Activated CD4-positive, alpha-beta T cell treated with anti-CD3 and anti-CD28 coated beads, Interleukin-2, amount 10 ng/mL, durations not matched to agents 7 days and 5 days (primary cell): Measurements from ENCODE around the gene CCDC57. TPM values are rescaled to one million over a fixed set of nuclear protein-coding genes. Genes with fewer than 3 reads are reported as not detected.
"Not testable (repeated sequence)": the region's sequence is repeated elsewhere in the genome, so short reads cannot be mapped to it uniquely, and the experiment has no call there.

ENCODE experiments used
- CTCF ChIA-PET: fragments of 350-600 bp; sonication (Branson Sonifier 250); formaldehyde crosslinking; loops from one replicate; lab custom pipeline; 2021; ENCODE audit warnings: antibody characterized with exemption; lab: Charles Lee
- POLR2A ChIA-PET: fragments of 350-600 bp; sonication (Branson Sonifier 250); formaldehyde crosslinking; loops from one replicate; lab custom pipeline; 2021; ENCODE audit warnings: antibody characterized with exemption; lab: Charles Lee
- DNase-seq: peaks from one replicate; pipeline ENCODE4 v3.0.0-alpha.2; 2020
- H3K27ac Mint-ChIP-seq: one replicate; pipeline ENCODE4 v1.8.0; 2021; ENCODE audit warnings: mild to moderate bottlenecking, moderate library complexity, mixed read lengths
- H3K27me3 Mint-ChIP-seq: one replicate; pipeline ENCODE4 v1.8.0; 2021; ENCODE audit warnings: mixed read lengths
- H3K36me3 Mint-ChIP-seq: one replicate; pipeline ENCODE4 v1.8.0; 2021; ENCODE audit warnings: low read depth, mixed read lengths
- H3K4me1 Mint-ChIP-seq: one replicate; pipeline ENCODE4 v1.8.0; 2021; ENCODE audit warnings: mixed read lengths
- H3K4me3 Mint-ChIP-seq: one replicate; pipeline ENCODE4 v1.8.0; 2021; ENCODE audit warnings: mild to moderate bottlenecking, moderate library complexity, mixed read lengths
- H3K9me3 Mint-ChIP-seq: one replicate; pipeline ENCODE4 v1.8.0; 2021; ENCODE audit warnings: mixed read lengths
- total RNA-seq, 2 experiments: library from RNA; stranded (reverse); gene quantifications; one replicate each; pipeline ENCODE4 v1.2.3, GENCODE V29; 2021

Gene CCDC57
- total RNA-seq, 2 experiments from 2014 or later = 60.5 to 69.7 TPM

DNA sequence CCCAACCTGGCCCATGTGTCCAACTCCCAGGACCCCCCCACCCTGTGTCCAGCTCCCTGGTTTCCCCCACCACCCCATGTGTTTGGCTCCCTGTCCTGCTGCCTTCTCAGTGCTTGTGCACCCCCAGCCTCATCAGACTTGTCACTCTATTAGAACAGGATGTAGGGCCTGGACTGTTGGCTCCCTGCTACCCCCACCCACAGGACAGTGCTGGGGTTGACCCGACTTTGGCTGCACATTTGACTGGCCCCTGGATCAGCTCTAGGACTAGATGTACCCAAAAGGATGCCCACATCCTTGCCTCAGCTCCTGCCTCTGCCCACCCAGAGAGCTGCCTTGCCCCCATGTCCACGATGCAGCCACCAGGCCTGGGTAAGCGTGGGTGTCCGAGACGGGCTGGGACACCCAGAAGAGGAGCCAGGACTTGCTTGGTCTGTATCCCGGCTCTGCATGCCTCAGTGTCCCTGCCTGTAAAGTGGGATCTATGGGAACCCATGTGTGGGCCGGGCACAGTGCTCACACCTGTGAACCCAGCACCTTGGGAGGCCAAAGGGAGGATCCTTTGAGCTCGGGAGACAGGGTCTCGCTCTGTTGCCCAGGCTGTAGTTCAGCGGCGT, 1.5 kb upstream of the CCDC57 start:
- no peaks in the 10 kb centered on the region for H3K9me3 Mint-ChIP-seq
- no peaks in the 10 kb centered on the region for H3K36me3 Mint-ChIP-seq
- ChIA-PET POLR2A (interaction anchor here (1.1 kb wide), 1 partner anchor 13 kb away, joined by 3 read pairs; no protein-coding TSS in a partner anchor), CTCF (interaction anchor here (0.7 to 3.9 kb wide), 5 partner anchors 8 to 35 kb away, joined by 3 to 21 read pairs (median 4); no protein-coding TSS in a partner anchor)
- peaks cover 38% of the 10 kb centered on the region for H3K4me1 Mint-ChIP-seq
- peak overlapping the region; percentile 68 for H3K27ac Mint-ChIP-seq
- H3K4me3 Mint-ChIP-seq = peak overlapping the region; percentile 55
- DNase-seq = no peak
- H3K27me3 Mint-ChIP-seq = no peaks in the 10 kb centered on the region

DNA sequence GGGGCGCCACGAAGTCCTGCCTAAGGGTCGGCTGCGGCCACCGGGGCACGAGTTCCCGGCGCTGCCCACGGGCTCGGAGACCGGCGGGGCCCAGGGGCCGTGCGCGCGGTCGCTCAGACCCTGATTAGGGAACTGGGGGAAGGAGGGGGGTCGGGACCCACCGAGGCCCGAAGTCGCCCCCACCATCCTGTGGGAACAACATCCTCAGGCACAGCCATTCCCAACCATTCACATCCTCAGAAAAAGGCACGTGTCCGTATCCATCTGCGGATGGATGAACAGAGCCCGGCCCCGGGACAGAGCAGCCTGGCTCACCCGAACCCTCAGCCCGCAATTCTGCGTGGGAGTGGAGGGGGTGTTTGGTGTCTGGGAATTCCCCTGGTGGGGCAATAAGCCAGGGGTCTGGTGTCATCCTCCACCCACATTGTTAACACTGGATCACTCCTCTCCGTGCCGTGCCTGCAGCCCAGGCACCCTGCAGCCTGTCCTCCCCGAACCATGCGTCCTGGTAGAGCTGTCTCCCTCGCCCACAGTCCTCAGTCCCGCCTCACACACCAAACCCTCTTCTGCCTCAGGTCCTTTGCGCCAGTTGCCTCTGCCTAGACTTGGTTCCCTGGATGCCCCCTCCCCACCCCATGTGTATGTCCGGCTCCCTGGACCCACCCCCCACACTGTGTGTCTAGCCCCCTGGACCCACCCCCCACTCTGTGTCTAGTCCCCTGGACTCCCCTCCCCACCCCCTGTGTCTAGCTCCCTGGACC, 789 bp upstream of the CCDC57 start:
- Mint-ChIP-seq H3K4me1 (peaks cover 38% of the 10 kb centered on the region), H3K9me3 (no peaks in the 10 kb centered on the region), H3K27ac (peak overlapping the region; percentile 77), H3K4me3 (peak overlapping the region; percentile 69), H3K27me3 (no peaks in the 10 kb centered on the region), H3K36me3 (no peaks in the 10 kb centered on the region)
- DNase-seq = no peak
- CTCF ChIA-PET = interaction anchor here (0.6 to 3.9 kb wide), 6 partner anchors 8 to 278 kb away, joined by 3 to 21 read pairs (median 5); no protein-coding TSS in a partner anchor
- POLR2A ChIA-PET = interaction anchor here (1.1 kb wide), 1 partner anchor 13 kb away, joined by 3 read pairs; no protein-coding TSS in a partner anchor

- CTCF ChIA-PET = interaction anchor here (3.2 kb wide), 1 partner anchor 9 kb away, joined by 12 read pairs; no protein-coding TSS in a partner anchor
- peaks cover 39% of the 10 kb centered on the region for H3K4me1 Mint-ChIP-seq
- H3K27me3 Mint-ChIP-seq = not testable (repeated sequence)
These were observed 2.0 kb downstream of the CCDC57 start for GRCh38 chr17:82210655-82211054.

DNA sequence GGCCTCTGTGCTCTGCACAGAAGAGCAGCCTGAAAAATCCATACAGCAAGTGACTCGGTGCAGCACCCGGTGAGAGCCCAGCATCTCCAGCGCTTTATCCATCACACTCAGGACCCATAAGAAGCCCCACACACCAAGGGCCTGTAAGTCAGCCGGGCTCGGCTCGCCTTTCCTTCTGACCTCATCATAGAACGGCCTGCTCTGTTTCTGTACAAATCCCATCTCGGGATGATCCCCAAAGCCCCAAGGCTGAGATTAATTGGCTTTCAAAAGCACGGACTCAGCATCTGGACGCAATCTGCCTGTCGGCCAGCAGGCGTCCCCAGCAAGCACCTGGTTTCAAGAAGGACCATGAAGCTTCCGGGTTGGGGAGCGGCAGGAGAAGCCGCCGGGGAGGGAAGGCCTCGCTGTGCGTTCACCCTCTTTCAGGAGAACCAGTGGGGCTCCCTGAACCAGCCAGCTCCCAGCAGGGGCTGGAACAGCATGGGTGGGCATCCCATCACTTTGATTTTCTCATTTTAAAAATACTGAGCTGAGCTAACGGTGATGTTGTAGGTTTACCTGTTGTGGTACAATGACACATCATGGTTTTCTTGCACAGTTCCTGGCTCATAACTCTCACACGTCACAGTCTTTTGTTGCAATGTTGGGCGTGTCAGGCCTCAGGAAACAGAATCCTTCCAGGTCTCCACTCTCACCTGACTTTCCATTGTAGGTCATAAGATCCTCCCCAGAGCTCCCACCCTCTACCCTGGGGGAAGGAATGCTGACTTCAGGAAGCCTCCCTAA, 6.7 kb downstream of the CCDC57 start:
- peak overlapping the region; percentile 94 for H3K27ac Mint-ChIP-seq
- POLR2A ChIA-PET = interaction anchor here (0.8 kb wide), 1 partner anchor 243 kb away, joined by 3 read pairs; no protein-coding TSS in a partner anchor
- H3K4me3 Mint-ChIP-seq = peak overlapping the region; percentile 46
- no peaks in the 10 kb centered on the region for H3K9me3 Mint-ChIP-seq
- H3K27me3 Mint-ChIP-seq = no peaks in the 10 kb centered on the region
- peak; percentile 87 for DNase-seq
- H3K4me1 Mint-ChIP-seq = peaks cover 55% of the 10 kb centered on the region
- CTCF ChIA-PET = interaction anchor here (0.6 to 1.8 kb wide), 12 partner anchors 9 to 270 kb away, joined by 3 to 21 read pairs (median 3); partner anchors contain the start of gene SLC16A3
- peaks cover 7% of the 10 kb centered on the region for H3K36me3 Mint-ChIP-seq

More at GRCh38 chr17:82210655-82211054, 2.0 kb downstream of the CCDC57 start:
- H3K27ac Mint-ChIP-seq, POLR2A ChIA-PET, H3K4me3 Mint-ChIP-seq, H3K9me3 Mint-ChIP-seq, H3K36me3 Mint-ChIP-seq, DNase-seq: not testable (repeated sequence)

GRCh38 chr17:82204831-82205719, 7.6 kb downstream of the CCDC57 start:
- POLR2A ChIA-PET = no interaction called here
- no peak overlapping the region for H3K4me3 Mint-ChIP-seq
- no peaks in the 10 kb centered on the region for H3K9me3 Mint-ChIP-seq
- H3K36me3 Mint-ChIP-seq = peaks cover 9% of the 10 kb centered on the region
- CTCF ChIA-PET = interaction anchor here (0.5 to 1.8 kb wide), 11 partner anchors 10 to 419 kb away, joined by 3 to 21 read pairs (median 5); partner anchors contain the start of genes CENPX and SLC16A3
- peak overlapping the region; percentile 94 for H3K27ac Mint-ChIP-seq
- DNase-seq = no peak
- peaks cover 63% of the 10 kb centered on the region for H3K4me1 Mint-ChIP-seq
- no peaks in the 10 kb centered on the region for H3K27me3 Mint-ChIP-seq

DNA sequence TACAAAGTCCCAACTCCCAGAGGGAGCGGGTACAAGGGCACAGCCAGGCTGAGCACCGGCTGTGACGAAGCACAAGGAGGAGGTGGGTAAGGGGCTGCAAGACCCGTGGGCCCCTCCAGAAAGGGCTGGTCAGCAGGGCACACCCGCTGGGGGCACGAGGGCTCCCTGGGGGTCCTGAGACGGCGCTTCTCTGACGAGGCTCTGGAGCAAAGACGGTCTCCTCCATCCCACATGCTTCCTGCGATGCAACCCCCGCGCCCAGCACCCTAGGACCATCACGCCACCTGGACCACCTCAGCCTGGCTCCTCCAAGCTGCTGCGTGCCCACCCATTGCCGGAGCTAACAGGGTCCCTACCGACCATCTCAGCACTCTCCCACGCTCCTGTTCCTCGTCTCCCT, 8.7 kb downstream of the CCDC57 start:
- CTCF ChIA-PET = interaction anchor here (1.4 kb wide), 1 partner anchor 13 kb away, joined by 3 read pairs; no protein-coding TSS in a partner anchor
- no peak overlapping the region for H3K27ac Mint-ChIP-seq
- no peaks in the 10 kb centered on the region for H3K27me3 Mint-ChIP-seq
- H3K36me3 Mint-ChIP-seq = peaks cover 11% of the 10 kb centered on the region
- no peak for DNase-seq
- POLR2A ChIA-PET = interaction anchor here (0.6 kb wide), 1 partner anchor 48 kb away, joined by 4 read pairs; no protein-coding TSS in a partner anchor
- H3K9me3 Mint-ChIP-seq = no peaks in the 10 kb centered on the region
- peaks cover 71% of the 10 kb centered on the region for H3K4me1 Mint-ChIP-seq
- no peak overlapping the region for H3K4me3 Mint-ChIP-seq

DNA sequence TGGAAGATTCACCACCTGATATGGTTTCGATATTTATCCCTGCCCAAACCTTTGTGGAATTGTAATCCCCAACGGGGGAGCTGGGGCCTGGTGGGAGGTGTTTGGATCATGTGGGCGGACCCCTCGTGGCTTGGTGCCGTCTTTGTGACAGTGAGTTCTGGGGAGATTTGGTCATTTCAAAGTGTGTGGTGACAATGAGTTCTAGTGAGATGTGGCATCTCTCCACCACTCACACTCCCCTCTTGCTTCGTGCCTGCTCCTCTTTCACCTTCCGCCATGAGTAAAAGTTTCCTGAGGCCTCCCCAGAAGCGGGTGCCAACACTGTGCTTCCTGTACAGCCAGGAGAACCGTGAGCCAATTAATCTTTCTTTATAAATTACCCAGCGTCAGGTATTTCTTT, 9.7 kb downstream of the CCDC57 start:
- H3K4me1 Mint-ChIP-seq = peaks cover 77% of the 10 kb centered on the region
- no peaks in the 10 kb centered on the region for H3K9me3 Mint-ChIP-seq
- no peak for DNase-seq
- ChIA-PET CTCF (interaction anchor here (0.7 to 2.9 kb wide), 5 partner anchors 9 to 173 kb away, joined by 3 to 12 read pairs (median 3); partner anchors contain the start of gene CCDC57), POLR2A (no interaction called here)
- no peak overlapping the region for H3K4me3 Mint-ChIP-seq
- H3K36me3 Mint-ChIP-seq = peaks cover 17% of the 10 kb centered on the region
- peak overlapping the region; percentile 73 for H3K27ac Mint-ChIP-seq
- H3K27me3 Mint-ChIP-seq = no peaks in the 10 kb centered on the region

DNA sequence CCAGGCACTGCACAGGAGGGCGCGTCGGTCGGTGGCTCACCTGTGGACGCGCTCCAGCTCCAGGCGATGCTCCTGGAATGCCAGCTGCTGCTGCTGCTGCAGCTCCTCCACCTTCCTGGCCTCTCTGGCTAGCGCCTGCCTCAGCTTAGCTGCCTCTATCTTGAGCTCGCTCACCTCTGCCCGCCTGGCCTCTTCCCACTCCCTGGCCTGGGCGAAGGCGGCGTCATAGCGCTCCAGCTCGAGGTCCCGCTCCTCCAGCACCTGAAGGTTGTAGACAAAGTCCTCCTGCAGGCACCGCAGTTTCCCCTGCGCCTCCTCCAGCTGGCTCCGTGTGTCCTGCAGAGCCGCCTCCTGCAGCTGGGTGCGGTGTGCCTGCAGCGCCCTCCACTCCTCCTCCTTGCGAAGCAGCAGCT, 11.1 kb downstream of the CCDC57 start:
- H3K4me3 Mint-ChIP-seq = no peak overlapping the region
- CTCF ChIA-PET = interaction anchor here (1.2 to 2.9 kb wide), 3 partner anchors 11 to 35 kb away, joined by 3 to 12 read pairs (median 5); partner anchors contain the start of gene CCDC57
- no peak for DNase-seq

GRCh38 chr17:82200743-82201497, 11.7 kb downstream of the CCDC57 start:
- DNase-seq = peak; percentile 85
- peaks cover 22% of the 10 kb centered on the region for H3K36me3 Mint-ChIP-seq
- peak overlapping the region; percentile 63 for H3K4me3 Mint-ChIP-seq
- peak overlapping the region; percentile 94 for H3K27ac Mint-ChIP-seq
- CTCF ChIA-PET = interaction anchor here (1.2 to 2.9 kb wide), 4 partner anchors 9 to 35 kb away, joined by 3 to 12 read pairs (median 4); partner anchors contain the start of gene CCDC57
- H3K4me1 Mint-ChIP-seq = peaks cover 77% of the 10 kb centered on the region
- no peaks in the 10 kb centered on the region for H3K9me3 Mint-ChIP-seq
- POLR2A ChIA-PET = interaction anchor here (0.7 kb wide), 1 partner anchor 13 kb away, joined by 3 read pairs; no protein-coding TSS in a partner anchor
- no peaks in the 10 kb centered on the region for H3K27me3 Mint-ChIP-seq

More for the DNA sequence above, 11.1 kb downstream of the CCDC57 start:
- Mint-ChIP-seq H3K27me3 (no peaks in the 10 kb centered on the region), H3K27ac (peak overlapping the region; percentile 69), H3K9me3 (no peaks in the 10 kb centered on the region), H3K4me1 (peaks cover 81% of the 10 kb centered on the region), H3K36me3 (peaks cover 19% of the 10 kb centered on the region)
- POLR2A ChIA-PET = no interaction called here

DNA sequence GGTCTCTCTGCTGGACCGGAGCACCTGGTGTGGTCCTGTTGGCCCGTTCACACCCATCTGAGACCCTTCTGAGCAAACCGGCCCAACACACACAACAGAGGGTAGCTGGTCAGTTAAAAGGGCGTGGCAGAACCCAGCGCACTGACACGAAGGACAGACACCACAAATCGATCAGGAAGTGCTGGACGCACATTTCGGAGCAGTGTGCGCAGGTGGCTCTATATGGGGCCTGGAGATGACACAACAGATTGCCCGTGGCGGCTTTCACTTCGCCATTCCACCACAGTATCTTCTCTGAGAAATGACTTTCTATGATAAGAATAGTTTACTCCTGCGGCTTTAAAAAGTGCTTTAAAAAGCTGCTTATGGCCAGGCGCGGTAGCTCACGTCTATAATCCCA, 12.5 kb downstream of the CCDC57 start:
- ChIA-PET POLR2A (no interaction called here), CTCF (interaction anchor here (1.3 to 2.9 kb wide), 3 partner anchors 9 to 36 kb away, joined by 3 to 12 read pairs (median 5); partner anchors contain the start of gene CCDC57)
- peak overlapping the region; percentile 94 for H3K27ac Mint-ChIP-seq
- DNase-seq = no peak
- peak overlapping the region; percentile 63 for H3K4me3 Mint-ChIP-seq
- no peaks in the 10 kb centered on the region for H3K27me3 Mint-ChIP-seq
- H3K9me3 Mint-ChIP-seq = no peaks in the 10 kb centered on the region
- peaks cover 27% of the 10 kb centered on the region for H3K36me3 Mint-ChIP-seq
- peaks cover 69% of the 10 kb centered on the region for H3K4me1 Mint-ChIP-seq
